GM18517 (cell line): ENCODE results near the gene CNPY1.

Experiments
- ATAC-seq: cut with Tn5 transposase; IDR thresholded peaks from one replicate; pipeline ENCODE4 v1.9.1; 2021; ENCODE audit warnings: mild to moderate bottlenecking, moderate library complexity; ENCODE audit not compliant: unreplicated experiment

Gene CNPY1

GRCh38 chr7:155560196-155560885 is 14.0 kb upstream of the CNPY1 start:
- no peak for ATAC-seq

GRCh38 chr7:155559519-155560108 is 13.3 kb upstream of the CNPY1 start:
- ATAC-seq: no peak

GRCh38 chr7:155558961-155559360 is 12.6 kb upstream of the CNPY1 start:
- no peak for ATAC-seq

- no peak for ATAC-seq
These were observed 12.0 kb upstream of the CNPY1 start for GRCh38 chr7:155558351-155558750.

- ATAC-seq: no peak
These were observed 11.4 kb upstream of the CNPY1 start for GRCh38 chr7:155557778-155558177.

- ATAC-seq: no peak
These were observed 10.4 kb upstream of the CNPY1 start for GRCh38 chr7:155556763-155557162.

- no peak for ATAC-seq
These were observed 8.8 kb upstream of the CNPY1 start for GRCh38 chr7:155555116-155555695.

GRCh38 chr7:155553871-155554270 is 7.5 kb upstream of the CNPY1 start:
- no peak for ATAC-seq

- ATAC-seq: no peak
These were observed 5.6 kb upstream of the CNPY1 start for GRCh38 chr7:155551785-155552611.

GRCh38 chr7:155550916-155551315 is 4.6 kb upstream of the CNPY1 start:
- no peak for ATAC-seq

- no peak for ATAC-seq
These were observed 2.9 kb upstream of the CNPY1 start for GRCh38 chr7:155549226-155549625.

- no peak for ATAC-seq
These were observed 917 bp upstream of the CNPY1 start for GRCh38 chr7:155547161-155547791.

- no peak for ATAC-seq
These were observed 1.0 kb downstream of the CNPY1 start for GRCh38 chr7:155545348-155545747.

- no peak for ATAC-seq
These were observed 1.9 kb downstream of the CNPY1 start for GRCh38 chr7:155544485-155544884.

- ATAC-seq: no peak
These were observed 2.4 kb downstream of the CNPY1 start for GRCh38 chr7:155543926-155544325.

GRCh38 chr7:155543011-155543876 is 3.1 kb downstream of the CNPY1 start:
- ATAC-seq: no peak

GRCh38 chr7:155541986-155542675 is 4.2 kb downstream of the CNPY1 start:
- no peak for ATAC-seq

- no peak for ATAC-seq
These were observed 5.8 kb downstream of the CNPY1 start for GRCh38 chr7:155540553-155540952.

GRCh38 chr7:155538293-155538692 is 8.1 kb downstream of the CNPY1 start:
- no peak for ATAC-seq

GRCh38 chr7:155536451-155536850 is 9.9 kb downstream of the CNPY1 start:
- no peak for ATAC-seq
